B cell (primary cell): Measurements from ENCODE around the gene MRPS23. TPM values are rescaled to one million over a fixed set of nuclear protein-coding genes. Genes with fewer than 3 reads are reported as not detected.

Experiments
- ATAC-seq: fragments of 200-7000 bp; cut with Tn5 transposase; one replicate; pipeline ENCODE4 v1.10.0; 2021; ENCODE audit warnings: low read depth, mild to moderate bottlenecking, moderate number of reproducible peaks, moderate library complexity
- CTCF ChIA-PET: fragments of 350-600 bp; sonication (Branson Sonifier 250); formaldehyde crosslinking; loops from one replicate; lab custom pipeline; 2021; ENCODE audit warnings: antibody characterized with exemption, inconsistent platforms; lab: Charles Lee
- POLR2A ChIA-PET: fragments of 350-600 bp; sonication (Branson Sonifier 250); formaldehyde crosslinking; loops from one replicate; lab custom pipeline; 2021; ENCODE audit warnings: antibody characterized with exemption; lab: Charles Lee
- DNase-seq: peaks from one replicate; pipeline ENCODE4 v3.0.0; 2013
- H2AFZ ChIP-seq: 2 replicates; pipeline ENCODE4 v1.6.1; 2012; ENCODE audit warnings: mild to moderate bottlenecking, low read depth, low read length; ENCODE audit not compliant: insufficient read depth, poor library complexity, severe bottlenecking
- H3K27ac ChIP-seq, 2 donors: 1 replicate in 1 of 2; 2 replicates in 1 of 2; pipeline ENCODE4 v1.5.1; 2012 to 2013; ENCODE audit warnings: low read length in 2 of 2, mild to moderate bottlenecking in 2 of 2, moderate library complexity in 1 of 2
- H3K27me3 ChIP-seq, 4 experiments: fragments of 200-600 bp in 1 of 4; sonication (generic) in 1 of 4; replicated peaks in 1 of 4; 1 replicate in 2 of 4; 2 replicates in 2 of 4; pipeline versions ENCODE4 v1.6.1 to v1.7.0; 2013 to 2016; ENCODE audit warnings: low read length in 3 of 4, mild to moderate bottlenecking in 2 of 4, mixed read lengths in 1 of 4, moderate library complexity in 1 of 4; ENCODE audit not compliant: insufficient read depth in 4 of 4, control insufficient read depth in 3 of 4; ENCODE audit errors: control extremely low read depth in 1 of 4
- H3K36me3 ChIP-seq, 2 experiments: replicated peaks in 1 of 2; 1 replicate in 1 of 2; 2 replicates in 1 of 2; pipeline versions ENCODE4 v1.6.1 to v1.7.1; 2013; ENCODE audit warnings: low read length in 1 of 2; ENCODE audit not compliant: insufficient read depth in 2 of 2, control insufficient read depth in 1 of 2; ENCODE audit errors: control extremely low read depth in 1 of 2, extremely low read depth in 1 of 2
- H3K4me1 ChIP-seq, 2 donors: fragments of 200-600 bp in 1 of 2; sonication (generic) in 1 of 2; 1 replicate in 1 of 2; 2 replicates in 1 of 2; pipeline versions ENCODE4 v1.5.1 to v1.6.1; 2013 to 2017; ENCODE audit warnings: low read length in 2 of 2; ENCODE audit not compliant: control insufficient read depth in 2 of 2, insufficient read depth in 2 of 2
- H3K4me2 ChIP-seq: replicated peaks from 2 replicates; pipeline ENCODE3; 2012; ENCODE audit warnings: mild to moderate bottlenecking, low read depth, low read length; ENCODE audit not compliant: poor library complexity, severe bottlenecking
- H3K4me3 ChIP-seq, 5 experiments: fragments of 200-600 bp in 1 of 5; sonication (generic) in 1 of 5; 1 replicate in 3 of 5; 2 replicates in 2 of 5; pipeline versions ENCODE4 v1.5.1 to v1.7.0; 2011 to 2016; ENCODE audit warnings: low read length in 4 of 5, mild to moderate bottlenecking in 4 of 5, low read depth in 2 of 5, control low read depth in 1 of 5, moderate library complexity in 1 of 5; ENCODE audit not compliant: insufficient read depth in 1 of 5; ENCODE audit errors: control extremely low read depth in 1 of 5, extremely low read depth in 1 of 5
- H3K79me2 ChIP-seq: fragments of 200-600 bp; sonication (generic); one replicate; pipeline ENCODE4 v1.6.0; 2016; ENCODE audit warnings: low read length; ENCODE audit not compliant: control insufficient read depth, insufficient read depth
- H3K9ac ChIP-seq: fragments of 200-600 bp; sonication (generic); 2 replicates; pipeline ENCODE4 v1.6.1; 2017; ENCODE audit warnings: mild to moderate bottlenecking, low read length, moderate library complexity
- H3K9me3 ChIP-seq, 3 donors: one replicate each; pipeline versions ENCODE4 v1.6.1 to v1.7.1; 2013; ENCODE audit warnings: low read length in 2 of 3; ENCODE audit not compliant: control insufficient read depth in 2 of 3, insufficient read depth in 1 of 3; ENCODE audit errors: control extremely low read depth in 1 of 3
- H4K20me1 ChIP-seq: 2 replicates; pipeline ENCODE4 v1.6.0; 2012; ENCODE audit warnings: mild to moderate bottlenecking, low read length; ENCODE audit not compliant: insufficient read depth, control insufficient read depth, poor library complexity, severe bottlenecking
- H3K27ac Mint-ChIP-seq: one replicate; pipeline ENCODE4 v1.8.0; 2021; ENCODE audit warnings: mixed read lengths
- H3K27me3 Mint-ChIP-seq: one replicate; pipeline ENCODE4 v1.8.0; 2021; ENCODE audit warnings: mixed read lengths
- H3K4me1 Mint-ChIP-seq: one replicate; pipeline ENCODE4 v1.8.0; 2021; ENCODE audit warnings: mixed read lengths
- H3K4me3 Mint-ChIP-seq: one replicate; pipeline ENCODE4 v1.8.0; 2021; ENCODE audit warnings: mixed read lengths
- H3K9me3 Mint-ChIP-seq: one replicate; pipeline ENCODE4 v1.8.0; 2022; ENCODE audit warnings: mixed read lengths; ENCODE audit not compliant: insufficient read depth
- EZH2 ChIP-seq: IDR thresholded peaks from 2 replicates; pipeline ENCODE4 v1.6.1; 2012; ENCODE audit warnings: borderline replicate concordance, low read depth, mild to moderate bottlenecking, moderate library complexity, low read length; ENCODE audit not compliant: insufficient read depth, poor library complexity, severe bottlenecking
- WGBS: methylation state at CpG from one replicate; pipeline ENCODE4 v1.1.5; 2013; ENCODE audit warnings: missing lambda C conversion rate; ENCODE audit not compliant: insufficient coverage; 5-methylcytosine and 5-hydroxymethylcytosine counted together
- intact Hi-C: fragments of 100-400 bp; cut with micrococcal nuclease; formaldehyde crosslinking; loops from one replicate; pipeline ENCODE4 v1.10.0; 2022
- polyA plus RNA-seq: library from polyadenylated mRNA; depleted of rRNA; stranded (reverse); fragments of >200 nt; gene quantifications from 2 replicates; pipeline ENCODE4 v1.2.3, GENCODE V29; 2012
- total RNA-seq, 2 donors: library from RNA; stranded (reverse); fragments of 120-200 nt in 1 of 2; gene quantifications; 1 replicate in 1 of 2; 2 replicates in 1 of 2; pipeline versions ENCODE4 v1.2.3 to v1.2.4, GENCODE V29; 2013 to 2022
- TF ChIP-seq, protein P1 (sequence below): fragments of 200-600 bp; IDR thresholded peaks from one replicate; pipeline ENCODE4 v1.8.0; 2022; ENCODE audit warnings: antibody characterized with exemption, mild to moderate bottlenecking

The MRPS23 gene
- total and polyA plus RNA-seq, 2 donors (not counting 1 experiment from before 2014, with no cell fraction given) = 10.3 to 25.4 TPM

DNA sequence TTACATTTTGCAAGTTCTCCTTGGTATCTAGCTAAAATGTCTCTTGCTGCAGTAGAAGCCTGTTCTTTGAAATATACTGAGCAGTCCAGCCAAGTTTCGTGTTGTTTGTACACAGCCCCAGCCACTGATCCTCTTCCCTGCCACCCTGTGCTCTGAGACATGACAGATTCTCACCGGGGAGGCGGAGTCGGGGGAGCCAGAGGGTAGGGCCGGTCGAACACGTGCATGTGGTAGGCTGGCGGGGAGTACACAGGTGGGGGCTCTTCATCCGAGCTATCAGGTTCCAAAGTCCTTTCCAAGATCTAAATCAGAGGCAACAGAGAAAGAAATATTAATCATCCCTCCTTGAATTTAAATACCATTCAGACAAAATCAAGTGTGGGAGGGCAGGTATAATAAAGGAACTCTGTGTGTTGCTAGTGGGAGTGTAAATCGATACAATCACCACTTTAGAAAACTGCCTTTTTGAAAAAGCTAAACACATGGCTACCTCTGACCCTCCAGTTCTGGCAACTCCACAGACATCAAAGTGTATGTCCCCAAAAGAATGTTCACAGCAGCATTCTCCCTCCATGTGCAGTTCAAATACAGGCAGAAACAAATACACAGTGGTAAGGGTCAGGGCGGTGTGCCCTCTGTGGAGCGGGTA, 29.7 kb upstream of the MRPS23 start:
- Histone ChIP-seq H3K4me2 (no peak overlapping the region), H3K79me2 (no peaks in the 10 kb centered on the region), H3K27me3 (peaks cover 0 to 35% (median 16%) of the 10 kb centered on the region in 4 experiments), H3K9ac (no peak overlapping the region), H3K27ac (no peak overlapping the region), H3K36me3 (no peaks in the 10 kb centered on the region), H3K4me1 (peaks cover 6 to 9% of the 10 kb centered on the region in 2 donors), H3K9me3 (peaks cover 0 to under 1% (median 0%) of the 10 kb centered on the region in 3 donors), H3K4me3 (no peak overlapping the region), H2AFZ (no peak overlapping the region), H4K20me1 (no peaks in the 10 kb centered on the region)
- CTCF ChIA-PET = interaction anchor here (1.3 to 1.6 kb wide), 2 partner anchors 13 to 120 kb away, joined by 6 to 7 read pairs; no protein-coding TSS in a partner anchor
- Mint-ChIP-seq H3K27ac (no peak overlapping the region), H3K9me3 (no peaks in the 10 kb centered on the region), H3K4me3 (no peak overlapping the region), H3K27me3 (peaks cover 37% of the 10 kb centered on the region), H3K4me1 (peaks cover 4% of the 10 kb centered on the region)
- ATAC-seq (no peak), DNase-seq (no peak)
- intact Hi-C loops = no loop called here
- TF ChIP-seq EZH2 = no peak
- TF ChIP-seq, protein P1, sequence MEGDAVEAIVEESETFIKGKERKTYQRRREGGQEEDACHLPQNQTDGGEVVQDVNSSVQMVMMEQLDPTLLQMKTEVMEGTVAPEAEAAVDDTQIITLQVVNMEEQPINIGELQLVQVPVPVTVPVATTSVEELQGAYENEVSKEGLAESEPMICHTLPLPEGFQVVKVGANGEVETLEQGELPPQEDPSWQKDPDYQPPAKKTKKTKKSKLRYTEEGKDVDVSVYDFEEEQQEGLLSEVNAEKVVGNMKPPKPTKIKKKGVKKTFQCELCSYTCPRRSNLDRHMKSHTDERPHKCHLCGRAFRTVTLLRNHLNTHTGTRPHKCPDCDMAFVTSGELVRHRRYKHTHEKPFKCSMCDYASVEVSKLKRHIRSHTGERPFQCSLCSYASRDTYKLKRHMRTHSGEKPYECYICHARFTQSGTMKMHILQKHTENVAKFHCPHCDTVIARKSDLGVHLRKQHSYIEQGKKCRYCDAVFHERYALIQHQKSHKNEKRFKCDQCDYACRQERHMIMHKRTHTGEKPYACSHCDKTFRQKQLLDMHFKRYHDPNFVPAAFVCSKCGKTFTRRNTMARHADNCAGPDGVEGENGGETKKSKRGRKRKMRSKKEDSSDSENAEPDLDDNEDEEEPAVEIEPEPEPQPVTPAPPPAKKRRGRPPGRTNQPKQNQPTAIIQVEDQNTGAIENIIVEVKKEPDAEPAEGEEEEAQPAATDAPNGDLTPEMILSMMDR = no peak
- WGBS = 89% methylated on average over 2 of the region's 12 CpGs
- POLR2A ChIA-PET = no interaction called here

DNA sequence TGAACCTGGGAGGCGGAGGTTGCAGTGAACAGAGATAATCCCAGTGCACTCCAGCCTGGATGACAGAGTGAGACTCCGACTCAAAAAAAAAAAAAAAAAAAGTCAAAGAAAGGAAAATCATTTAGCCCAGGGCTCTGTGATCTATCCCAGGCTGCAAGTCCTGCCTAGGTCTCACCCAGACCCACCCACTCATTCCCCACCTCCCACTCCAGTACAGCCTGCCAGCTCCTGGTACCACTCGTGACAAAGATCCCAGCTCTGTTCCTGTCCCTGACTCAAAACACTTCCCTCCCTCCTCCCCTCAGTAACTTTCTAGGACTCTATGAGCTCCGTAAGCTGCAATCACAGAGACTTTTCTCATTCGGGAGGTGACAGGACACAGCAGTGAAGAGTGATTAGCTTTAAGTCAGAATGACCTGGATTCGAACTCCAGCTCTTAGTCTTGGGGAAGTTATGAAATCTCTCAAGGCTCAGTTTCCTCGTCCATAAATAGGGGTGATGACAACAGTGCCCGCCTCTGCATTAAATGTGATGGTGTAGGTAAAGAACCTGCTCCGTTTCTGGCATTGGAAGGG, 28.0 kb upstream of the MRPS23 start:
- intact Hi-C loops = no loop called here
- no peak overlapping the region for H3K27ac ChIP-seq
- 85% methylated on average over 9 of the region's 9 CpGs for WGBS
- H4K20me1 ChIP-seq = no peaks in the 10 kb centered on the region
- Mint-ChIP-seq H3K9me3 (no peaks in the 10 kb centered on the region), H3K27me3 (peaks cover 50% of the 10 kb centered on the region), H3K4me1 (peaks cover 14% of the 10 kb centered on the region), H3K4me3 (no peak overlapping the region), H3K27ac (no peak overlapping the region)
- POLR2A ChIA-PET = no interaction called here
- no peak overlapping the region for H3K4me3 ChIP-seq
- DNase-seq = no peak
- CTCF ChIA-PET = interaction anchor here (0.6 to 1.1 kb wide), 2 partner anchors 15 to 26 kb away, joined by 3 read pairs; no protein-coding TSS in a partner anchor
- H3K36me3 ChIP-seq = no peaks in the 10 kb centered on the region
- no peak overlapping the region for H3K4me2 ChIP-seq
- H3K9ac ChIP-seq = no peak overlapping the region
- H3K79me2 ChIP-seq = no peaks in the 10 kb centered on the region
- H3K9me3 ChIP-seq = peaks cover 0 to 14% (median 0%) of the 10 kb centered on the region in 3 donors
- TF ChIP-seq EZH2 = no peak
- TF ChIP-seq, protein P1 = no peak
- H3K27me3 ChIP-seq = peaks cover 0 to 50% (median 27%) of the 10 kb centered on the region in 4 experiments
- H3K4me1 ChIP-seq = peaks cover 21 to 24% of the 10 kb centered on the region in 2 donors
- ATAC-seq = no peak
- no peak overlapping the region for H2AFZ ChIP-seq
